Neural cell (in vitro differentiated cells): Measurements from ENCODE around the gene CNTNAP2. TPM values are rescaled to one million over a fixed set of nuclear protein-coding genes. Genes with fewer than 3 reads are reported as not detected.

Experiments
- H2AFZ ChIP-seq: fragments of 200-600, 300-800 bp; sonication (generic), shearing (Covaris generic); 2 replicates; pipeline ENCODE4 v1.6.0; 2014; ENCODE audit warnings: low read depth, mild to moderate bottlenecking, antibody characterized with exemption, low read length, moderate library complexity
- H3F3A ChIP-seq: fragments of 200-600 bp; shearing (Covaris generic); 2 replicates; pipeline ENCODE4 v1.6.1; 2016; ENCODE audit warnings: mild to moderate bottlenecking, moderate library complexity, mixed read lengths, antibody characterized with exemption, low read length; ENCODE audit not compliant: insufficient read depth, poor library complexity, severe bottlenecking
- H3K27ac ChIP-seq: fragments of 200-600, 300-800 bp; sonication (generic), shearing (Covaris generic); 2 replicates; pipeline ENCODE4 v1.5.1; 2014; ENCODE audit warnings: mild to moderate bottlenecking, low read length, moderate library complexity
- H3K27me3 ChIP-seq: fragments of 300-800, 200-600 bp; sonication (generic), shearing (Covaris generic); 2 replicates; pipeline ENCODE4 v1.6.0; 2014; ENCODE audit warnings: mild to moderate bottlenecking, low read depth, low read length, moderate library complexity; ENCODE audit not compliant: insufficient read depth
- H3K36me3 ChIP-seq: fragments of 300-800, 200-600 bp; sonication (generic), shearing (Covaris generic); 2 replicates; pipeline ENCODE4 v1.5.1; 2014; ENCODE audit warnings: mild to moderate bottlenecking, antibody characterized with exemption, low read length, moderate library complexity; ENCODE audit not compliant: insufficient read depth
- H3K4me2 ChIP-seq: fragments of 300-800, 200-600 bp; sonication (generic), shearing (Covaris generic); 2 replicates; pipeline ENCODE4 v1.6.0; 2014; ENCODE audit warnings: mild to moderate bottlenecking, low read length
- H3K4me3 ChIP-seq: fragments of 300-800, 200-600 bp; sonication (generic), shearing (Covaris generic); 2 replicates; pipeline ENCODE4 v1.5.1; 2014; ENCODE audit warnings: mild to moderate bottlenecking, low read length, moderate library complexity
- H3K79me2 ChIP-seq: fragments of 200-600 bp; shearing (Covaris generic); replicated peaks from 2 replicates; pipeline ENCODE4 v1.6.0; 2014; ENCODE audit warnings: mild to moderate bottlenecking, low read length, moderate library complexity; ENCODE audit not compliant: insufficient read depth
- H3K9ac ChIP-seq: fragments of 300-800, 200-600 bp; sonication (generic), shearing (Covaris generic); 2 replicates; pipeline ENCODE4 v1.6.1; 2016; ENCODE audit warnings: mild to moderate bottlenecking, low read length, mixed read lengths
- H3K9me2 ChIP-seq: fragments of 200-600 bp; shearing (Covaris generic); 2 replicates; pipeline ENCODE4 v1.6.1; 2016; ENCODE audit warnings: mild to moderate bottlenecking, low read length, mixed read lengths; ENCODE audit not compliant: insufficient read depth
- H3K9me3 ChIP-seq: fragments of 200-600, 300-800 bp; sonication (generic), shearing (Covaris generic); 2 replicates; pipeline ENCODE4 v1.6.1; 2016; ENCODE audit warnings: mild to moderate bottlenecking, mixed run types, low read length, moderate library complexity, mixed read lengths
- H4K20me1 ChIP-seq: fragments of 200-600 bp; shearing (Covaris generic); 2 replicates; pipeline ENCODE4 v1.6.1; 2016; ENCODE audit warnings: mild to moderate bottlenecking, mixed run types; ENCODE audit not compliant: insufficient read depth
- EP300 ChIP-seq: fragments of 450-650 bp; conservative IDR thresholded peaks from 2 replicates; pipeline ENCODE4 v1.6.1; 2014; ENCODE audit warnings: antibody characterized with exemption, mild to moderate bottlenecking, moderate library complexity; ENCODE audit not compliant: poor library complexity, severe bottlenecking
- EZH2 ChIP-seq: fragments of 200-600, 300-800 bp; shearing (Covaris generic), sonication (generic); IDR thresholded peaks from 2 replicates; pipeline ENCODE4 v1.6.1; 2014; ENCODE audit warnings: antibody characterized with exemption, low read length, borderline replicate concordance, mild to moderate bottlenecking; ENCODE audit not compliant: insufficient read depth, poor library complexity, severe bottlenecking
- MXI1 ChIP-seq: fragments of 450-650 bp; conservative IDR thresholded peaks from 2 replicates; pipeline ENCODE4 v1.6.1; 2014; ENCODE audit warnings: antibody characterized with exemption, mild to moderate bottlenecking; ENCODE audit not compliant: poor library complexity, severe bottlenecking
- POLR2AphosphoS5 ChIP-seq: IDR thresholded peaks from 2 replicates; pipeline ENCODE4 v1.6.1; 2012
- RAD21 ChIP-seq: fragments of 450-650 bp; conservative IDR thresholded peaks from 2 replicates; pipeline ENCODE4 v1.6.1; 2014; ENCODE audit warnings: antibody characterized with exemption, mild to moderate bottlenecking, moderate library complexity
- SMC3 ChIP-seq: fragments of 450-650 bp; conservative IDR thresholded peaks from 2 replicates; pipeline ENCODE4 v1.6.1; 2014; ENCODE audit warnings: antibody characterized with exemption, mild to moderate bottlenecking, moderate library complexity; ENCODE audit not compliant: poor library complexity
- TAF1 ChIP-seq: IDR thresholded peaks from 2 replicates; pipeline ENCODE4 v1.6.1; 2012; ENCODE audit warnings: low read depth
- polyA plus RNA-seq: library from polyadenylated mRNA; depleted of rRNA; stranded (reverse); fragments of >200 nt; gene quantifications from 2 replicates; pipeline ENCODE4 v1.2.3, GENCODE V29; 2014
- TF ChIP-seq, protein P1 (sequence below): IDR thresholded peaks from 2 replicates; pipeline ENCODE4 v1.6.1; 2012; ENCODE audit warnings: borderline replicate concordance
- TF ChIP-seq, protein P2 (sequence below): fragments of 450-650 bp; IDR thresholded peaks from 2 replicates; pipeline ENCODE4 v1.5.1; 2014; ENCODE audit warnings: antibody characterized with exemption, mild to moderate bottlenecking, moderate library complexity; ENCODE audit not compliant: poor library complexity, severe bottlenecking

CNTNAP2 gene
- polyA plus RNA-seq, 1 donor from 2014 or later, result 276 TPM

DNA sequence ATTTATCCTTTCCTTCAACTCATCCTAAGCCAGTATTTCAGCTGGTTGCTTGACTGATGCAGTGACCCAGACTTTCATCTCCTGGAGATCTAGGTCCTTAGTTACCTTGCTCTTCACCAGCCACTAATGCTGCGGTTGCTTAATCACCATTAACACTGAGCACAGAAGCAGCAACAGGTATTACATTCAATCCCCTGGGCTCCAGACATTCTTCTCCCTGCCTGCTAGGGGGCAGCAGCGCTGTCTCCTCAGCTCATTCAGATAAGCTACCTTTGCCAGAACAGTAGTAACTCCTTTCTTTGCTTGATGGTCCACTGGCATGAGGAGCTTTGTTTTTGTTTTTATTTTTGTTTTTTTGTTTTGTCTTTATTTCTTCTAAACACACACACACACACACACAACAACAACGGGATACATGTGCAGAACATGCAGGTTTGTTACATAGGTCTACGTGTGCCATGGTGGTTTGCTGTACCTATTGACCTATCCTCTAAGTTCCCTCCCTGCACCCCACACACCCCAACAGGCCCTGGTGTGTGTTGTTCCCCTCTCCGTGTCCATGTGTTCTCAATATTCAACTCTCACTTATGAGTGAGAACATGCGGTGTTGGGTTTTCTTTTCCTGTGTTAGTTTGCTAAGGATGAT is 1430.8 kb downstream of the CNTNAP2 start:
- no peaks in the 10 kb centered on the region for H4K20me1 ChIP-seq
- no peak overlapping the region for H3K4me2 ChIP-seq
- no peaks in the 10 kb centered on the region for H3K9me2 ChIP-seq
- H3K9me3 ChIP-seq, result no peaks in the 10 kb centered on the region
- H3K27ac ChIP-seq, result no peak overlapping the region
- no peaks in the 10 kb centered on the region for H3K36me3 ChIP-seq
- H2AFZ ChIP-seq, result no peak overlapping the region
- no peaks in the 10 kb centered on the region for H3K79me2 ChIP-seq
- H3F3A ChIP-seq, result no peaks in the 10 kb centered on the region
- no peak overlapping the region for H3K4me3 ChIP-seq
- no peaks in the 10 kb centered on the region for H3K27me3 ChIP-seq
- H3K9ac ChIP-seq, result no peak overlapping the region
- TF ChIP-seq, protein P1, sequence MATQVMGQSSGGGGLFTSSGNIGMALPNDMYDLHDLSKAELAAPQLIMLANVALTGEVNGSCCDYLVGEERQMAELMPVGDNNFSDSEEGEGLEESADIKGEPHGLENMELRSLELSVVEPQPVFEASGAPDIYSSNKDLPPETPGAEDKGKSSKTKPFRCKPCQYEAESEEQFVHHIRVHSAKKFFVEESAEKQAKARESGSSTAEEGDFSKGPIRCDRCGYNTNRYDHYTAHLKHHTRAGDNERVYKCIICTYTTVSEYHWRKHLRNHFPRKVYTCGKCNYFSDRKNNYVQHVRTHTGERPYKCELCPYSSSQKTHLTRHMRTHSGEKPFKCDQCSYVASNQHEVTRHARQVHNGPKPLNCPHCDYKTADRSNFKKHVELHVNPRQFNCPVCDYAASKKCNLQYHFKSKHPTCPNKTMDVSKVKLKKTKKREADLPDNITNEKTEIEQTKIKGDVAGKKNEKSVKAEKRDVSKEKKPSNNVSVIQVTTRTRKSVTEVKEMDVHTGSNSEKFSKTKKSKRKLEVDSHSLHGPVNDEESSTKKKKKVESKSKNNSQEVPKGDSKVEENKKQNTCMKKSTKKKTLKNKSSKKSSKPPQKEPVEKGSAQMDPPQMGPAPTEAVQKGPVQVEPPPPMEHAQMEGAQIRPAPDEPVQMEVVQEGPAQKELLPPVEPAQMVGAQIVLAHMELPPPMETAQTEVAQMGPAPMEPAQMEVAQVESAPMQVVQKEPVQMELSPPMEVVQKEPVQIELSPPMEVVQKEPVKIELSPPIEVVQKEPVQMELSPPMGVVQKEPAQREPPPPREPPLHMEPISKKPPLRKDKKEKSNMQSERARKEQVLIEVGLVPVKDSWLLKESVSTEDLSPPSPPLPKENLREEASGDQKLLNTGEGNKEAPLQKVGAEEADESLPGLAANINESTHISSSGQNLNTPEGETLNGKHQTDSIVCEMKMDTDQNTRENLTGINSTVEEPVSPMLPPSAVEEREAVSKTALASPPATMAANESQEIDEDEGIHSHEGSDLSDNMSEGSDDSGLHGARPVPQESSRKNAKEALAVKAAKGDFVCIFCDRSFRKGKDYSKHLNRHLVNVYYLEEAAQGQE, result no peak

DNA sequence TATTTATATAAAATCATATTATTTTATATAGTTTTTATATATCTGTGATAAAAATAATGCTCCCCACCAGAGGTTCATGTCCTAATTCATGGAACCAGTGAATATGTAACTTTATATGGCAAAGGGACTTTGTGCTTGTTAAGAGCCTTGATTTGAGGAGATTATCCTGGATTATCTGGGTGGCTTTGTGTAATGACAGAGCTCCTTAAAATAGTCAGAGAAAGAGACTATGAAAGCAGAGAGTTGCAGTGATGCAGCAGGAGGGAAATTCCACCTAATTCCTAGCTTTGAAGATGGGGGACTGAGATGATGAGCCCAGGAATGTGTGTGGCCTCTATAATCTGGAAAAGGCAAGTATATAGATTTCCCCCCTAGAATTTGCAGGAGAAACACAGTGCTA is 1439.7 kb downstream of the CNTNAP2 start:
- Histone ChIP-seq H3K4me2 (no peak overlapping the region), H3K27ac (no peak overlapping the region), H4K20me1 (no peaks in the 10 kb centered on the region), H3K79me2 (no peaks in the 10 kb centered on the region), H3F3A (no peaks in the 10 kb centered on the region), H3K9ac (no peak overlapping the region), H3K27me3 (no peaks in the 10 kb centered on the region), H3K36me3 (no peaks in the 10 kb centered on the region), H3K4me3 (no peak overlapping the region), H2AFZ (no peak overlapping the region), H3K9me2 (no peaks in the 10 kb centered on the region), H3K9me3 (no peaks in the 10 kb centered on the region)
- TF ChIP-seq RAD21 (no peak), TAF1 (no peak), POLR2AphosphoS5 (no peak), EZH2 (no peak), MXI1 (no peak), EP300 (no peak), SMC3 (no peak)
- TF ChIP-seq, protein P2, sequence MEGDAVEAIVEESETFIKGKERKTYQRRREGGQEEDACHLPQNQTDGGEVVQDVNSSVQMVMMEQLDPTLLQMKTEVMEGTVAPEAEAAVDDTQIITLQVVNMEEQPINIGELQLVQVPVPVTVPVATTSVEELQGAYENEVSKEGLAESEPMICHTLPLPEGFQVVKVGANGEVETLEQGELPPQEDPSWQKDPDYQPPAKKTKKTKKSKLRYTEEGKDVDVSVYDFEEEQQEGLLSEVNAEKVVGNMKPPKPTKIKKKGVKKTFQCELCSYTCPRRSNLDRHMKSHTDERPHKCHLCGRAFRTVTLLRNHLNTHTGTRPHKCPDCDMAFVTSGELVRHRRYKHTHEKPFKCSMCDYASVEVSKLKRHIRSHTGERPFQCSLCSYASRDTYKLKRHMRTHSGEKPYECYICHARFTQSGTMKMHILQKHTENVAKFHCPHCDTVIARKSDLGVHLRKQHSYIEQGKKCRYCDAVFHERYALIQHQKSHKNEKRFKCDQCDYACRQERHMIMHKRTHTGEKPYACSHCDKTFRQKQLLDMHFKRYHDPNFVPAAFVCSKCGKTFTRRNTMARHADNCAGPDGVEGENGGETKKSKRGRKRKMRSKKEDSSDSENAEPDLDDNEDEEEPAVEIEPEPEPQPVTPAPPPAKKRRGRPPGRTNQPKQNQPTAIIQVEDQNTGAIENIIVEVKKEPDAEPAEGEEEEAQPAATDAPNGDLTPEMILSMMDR, result no peak
- TF ChIP-seq, protein P1, result no peak
